GM18507 (cell line): ENCODE measurements around the gene ATXN1.
A peak's percentile ranks its signal among the peaks of the same experiment; 100 is the strongest.

Source experiments
- DNase-seq: peaks from one replicate; pipeline ENCODE4 v3.0.0; 2011; ENCODE audit warnings: low read depth; ENCODE audit not compliant: insufficient read length; ENCODE audit errors: extremely low spot score
- FAIRE-seq: peaks from 2 replicates; lab custom pipeline; 2011; peaks lifted over from hg19 to GRCh38; lab: Jason Lieb, UNC

ATXN1 gene

DNA sequence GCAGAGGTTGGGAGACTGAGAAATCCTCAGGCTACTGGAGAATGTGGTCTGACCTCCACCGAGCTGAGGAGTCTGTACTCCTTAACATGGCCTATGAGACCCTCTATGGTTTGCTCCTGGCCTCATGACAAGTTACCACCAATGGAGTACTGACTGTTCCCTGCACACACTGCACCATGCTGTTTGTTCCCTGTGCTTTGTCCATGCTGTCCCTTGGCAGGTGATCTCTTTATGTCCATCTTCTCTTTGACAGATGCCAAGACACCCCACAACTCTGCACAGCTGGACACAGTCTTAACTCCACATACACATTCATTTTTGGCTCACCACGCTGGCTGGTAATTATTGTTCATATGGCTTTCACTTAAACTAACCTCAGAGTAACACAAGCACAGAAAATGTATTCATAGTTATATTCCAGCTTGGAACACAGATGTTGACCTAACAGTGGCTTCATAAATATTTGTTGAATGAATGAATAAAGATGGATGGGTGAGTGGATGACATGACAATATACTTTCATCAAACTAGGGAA lies 258.0 kb downstream of the ATXN1 start:
- DNase-seq (no peak), FAIRE-seq (peak; percentile 72)

GRCh38 chr6:16498957-16499356 lies 262.3 kb downstream of the ATXN1 start:
- DNase-seq (no peak), FAIRE-seq (no peak)

DNA sequence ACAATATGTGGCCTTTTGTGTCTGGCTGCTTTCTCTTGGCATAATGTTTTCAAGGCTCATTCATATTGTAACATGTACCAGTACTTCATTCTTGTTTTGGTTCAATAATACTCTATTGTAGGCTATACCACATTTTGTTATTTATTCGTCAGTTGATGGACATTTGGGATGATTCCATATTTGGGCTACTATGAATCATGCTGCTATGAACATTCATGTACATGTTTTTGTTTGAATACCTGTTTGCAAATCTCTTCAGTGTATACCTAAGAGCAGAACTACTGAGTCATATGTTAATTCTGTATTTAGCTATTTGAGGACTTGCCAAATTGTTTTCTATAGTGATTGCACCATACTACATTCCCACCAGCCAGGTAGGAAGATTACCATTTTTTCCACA lies 263.0 kb downstream of the ATXN1 start:
- FAIRE-seq, result peak; percentile 67
- DNase-seq, result no peak

DNA sequence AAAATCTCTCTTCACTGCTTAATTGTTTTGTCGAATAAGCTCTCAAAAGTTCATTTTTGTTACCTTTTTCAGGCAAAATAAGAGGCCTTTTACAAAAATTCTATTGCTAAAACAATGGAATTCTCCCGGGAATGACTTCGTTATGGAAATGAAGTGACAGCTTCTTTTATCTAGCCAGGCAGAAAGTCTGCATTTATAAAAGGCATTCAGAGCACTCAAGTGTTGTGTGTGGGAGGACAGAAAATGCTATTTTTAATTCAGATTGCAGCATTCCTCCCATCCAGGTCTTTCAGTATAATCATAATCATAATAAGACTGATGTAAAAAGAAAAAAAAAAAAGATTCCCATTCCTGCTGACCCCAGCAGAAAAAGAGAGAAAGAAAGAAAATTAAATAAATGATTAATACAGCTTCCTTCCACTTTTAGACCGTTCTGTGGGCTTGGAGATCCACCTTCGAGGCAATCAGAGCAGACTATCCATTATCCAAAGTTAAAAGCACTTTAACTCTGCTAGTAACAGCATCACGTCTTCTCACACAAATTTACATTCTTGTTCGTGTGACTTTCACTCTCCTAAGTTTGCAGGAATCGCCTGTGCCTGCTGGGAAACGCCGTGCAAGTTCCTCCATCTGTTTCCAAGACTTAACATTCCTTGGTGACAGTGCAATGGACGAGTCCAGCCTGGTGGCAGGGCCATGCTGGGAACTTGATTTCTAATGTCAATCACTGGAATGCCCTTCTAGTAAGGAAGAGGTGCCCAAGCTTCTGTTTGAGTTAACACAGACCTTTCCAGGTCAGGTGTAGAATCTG lies 264.1 kb downstream of the ATXN1 start:
- no peak for FAIRE-seq

DNA sequence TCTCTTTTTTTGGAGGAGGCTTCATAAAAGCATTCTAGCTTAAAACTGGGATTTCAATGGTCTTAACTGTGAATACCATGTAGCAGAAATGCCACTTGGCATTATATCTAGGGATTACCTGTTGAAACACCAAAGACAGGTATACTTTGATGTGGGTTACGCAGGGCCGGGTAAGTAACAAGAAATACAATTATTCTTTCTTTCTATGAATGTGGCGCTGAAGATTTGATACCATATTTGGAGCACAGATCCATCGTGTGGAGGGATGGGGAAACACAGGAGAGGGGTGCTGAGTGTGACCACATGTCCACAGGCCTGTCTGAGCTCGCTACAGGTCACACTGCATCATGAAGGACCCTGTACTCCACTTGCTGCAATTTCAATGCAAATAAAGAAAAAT lies 265.1 kb downstream of the ATXN1 start:
- FAIRE-seq, result no peak

More for the DNA sequence above, 264.1 kb downstream of the ATXN1 start:
- DNase-seq, result no peak

GRCh38 chr6:16494793-16495192 lies 266.5 kb downstream of the ATXN1 start:
- DNase-seq, result no peak
- peak; percentile 99 for FAIRE-seq

More for the DNA sequence above, 265.1 kb downstream of the ATXN1 start:
- DNase-seq, result no peak

GRCh38 chr6:16493802-16494201 lies 267.5 kb downstream of the ATXN1 start:
- DNase-seq, result no peak
- FAIRE-seq, result no peak

DNA sequence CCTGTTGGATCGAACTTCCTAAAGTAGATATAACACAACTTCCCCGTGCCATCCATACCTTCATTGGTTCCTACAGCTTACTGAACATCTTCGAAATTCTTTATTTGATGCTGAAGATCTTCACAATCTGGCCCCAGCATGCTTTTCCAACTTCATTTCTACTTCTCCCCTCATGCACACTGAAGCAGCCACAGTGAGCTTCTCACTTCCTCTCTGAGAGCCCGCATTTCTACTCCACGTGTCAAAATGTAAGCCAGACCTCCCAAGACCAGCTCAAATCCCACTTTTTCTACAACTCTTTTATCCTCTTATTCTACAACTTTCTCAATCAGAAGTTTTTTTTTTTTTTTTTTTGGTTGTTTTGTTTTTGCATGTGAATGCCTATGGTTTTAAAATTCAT lies 268.1 kb downstream of the ATXN1 start:
- DNase-seq, result no peak
- FAIRE-seq, result peak; percentile 85

DNA sequence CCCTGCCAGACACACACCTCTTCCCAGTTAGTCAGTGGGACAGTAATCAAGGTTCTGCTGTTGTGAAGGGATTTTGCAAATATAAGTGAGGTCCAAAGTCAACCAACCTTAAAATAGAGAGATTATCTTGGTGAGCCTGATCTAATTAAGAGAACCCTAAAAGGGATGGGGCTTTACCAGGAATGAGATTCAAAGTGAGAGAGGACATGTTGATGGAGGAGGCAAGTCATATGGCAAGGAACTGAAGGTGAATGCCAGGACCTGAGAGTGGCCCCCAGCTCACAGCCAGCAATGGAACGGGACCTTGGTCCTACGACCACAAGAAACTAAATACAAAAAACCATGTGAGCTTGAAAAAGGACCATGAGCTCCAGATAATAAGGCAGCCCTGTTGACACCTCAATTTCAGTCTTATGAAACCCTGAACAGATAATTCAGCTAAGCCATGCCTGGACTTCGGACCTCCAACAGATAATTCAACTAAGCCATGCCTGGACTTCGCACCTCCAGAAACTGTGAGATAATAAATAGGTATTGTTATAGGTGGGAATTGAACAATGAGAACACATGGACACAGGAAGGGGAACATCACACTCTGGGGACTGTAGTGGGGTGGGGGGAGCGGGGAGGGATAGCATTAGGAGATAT lies 269.5 kb downstream of the ATXN1 start:
- FAIRE-seq, result no peak
- no peak for DNase-seq

GRCh38 chr6:16490616-16491015 lies 270.6 kb downstream of the ATXN1 start:
- DNase-seq (no peak), FAIRE-seq (peak; percentile 9)

- FAIRE-seq (peak; percentile 69), DNase-seq (no peak)
Measured at GRCh38 chr6:16488813-16489212, 272.4 kb downstream of the ATXN1 start.

- FAIRE-seq, result peak; percentile 80
- DNase-seq, result no peak
Measured at GRCh38 chr6:16487996-16488674, 273.1 kb downstream of the ATXN1 start.

DNA sequence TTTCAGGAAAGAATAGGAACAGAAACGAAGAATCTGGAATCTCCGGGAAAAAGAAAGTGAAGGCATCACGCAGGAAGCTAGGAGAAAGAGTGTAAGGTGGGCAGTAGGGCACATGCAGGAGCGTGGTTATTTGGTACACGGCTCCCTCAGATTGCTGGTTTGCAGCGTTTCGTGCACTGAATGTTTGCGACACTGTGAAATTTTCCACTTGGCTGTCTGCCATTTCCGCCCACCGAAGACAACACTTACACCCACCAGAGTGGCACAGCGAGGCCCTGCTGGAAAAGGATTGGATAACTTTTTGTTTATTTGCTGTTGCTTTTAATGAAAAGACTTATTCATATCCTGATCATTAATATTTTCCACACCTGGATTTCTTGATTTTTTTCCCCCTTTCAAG lies 274.6 kb downstream of the ATXN1 start:
- DNase-seq, result no peak
- FAIRE-seq, result no peak

DNA sequence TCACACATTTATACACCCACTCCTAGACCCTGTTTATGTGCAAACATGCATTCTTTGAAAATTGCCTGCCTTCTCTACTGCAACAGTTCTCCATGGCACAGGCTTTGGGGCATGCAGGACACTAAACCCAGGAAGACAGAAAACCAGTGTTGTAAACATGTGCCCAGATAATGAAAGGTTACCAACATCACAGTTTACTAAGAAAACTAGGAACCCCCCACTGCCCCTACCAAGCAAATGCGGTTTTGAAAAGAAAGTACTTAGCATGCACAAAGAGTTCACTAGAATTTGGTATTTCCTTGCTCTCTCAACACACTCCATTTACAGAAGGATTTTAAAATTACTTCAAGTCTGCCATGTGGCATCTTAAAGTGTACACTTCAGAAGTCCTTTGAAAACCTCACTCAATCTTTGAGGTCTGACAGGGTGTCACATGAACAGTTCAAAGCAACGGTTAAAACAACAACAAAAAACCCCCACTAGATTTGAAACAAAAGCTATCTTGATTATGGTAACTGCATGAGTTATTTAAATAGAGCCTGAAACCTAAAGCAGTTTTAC lies 277.9 kb downstream of the ATXN1 start:
- DNase-seq (no peak), FAIRE-seq (peak; percentile 75)

- DNase-seq (no peak), FAIRE-seq (peak; percentile 66)
Measured at GRCh38 chr6:16482702-16483314, 278.5 kb downstream of the ATXN1 start.

GRCh38 chr6:16481697-16482399 lies 279.4 kb downstream of the ATXN1 start:
- no peak for DNase-seq
- FAIRE-seq, result peak; percentile 73

DNA sequence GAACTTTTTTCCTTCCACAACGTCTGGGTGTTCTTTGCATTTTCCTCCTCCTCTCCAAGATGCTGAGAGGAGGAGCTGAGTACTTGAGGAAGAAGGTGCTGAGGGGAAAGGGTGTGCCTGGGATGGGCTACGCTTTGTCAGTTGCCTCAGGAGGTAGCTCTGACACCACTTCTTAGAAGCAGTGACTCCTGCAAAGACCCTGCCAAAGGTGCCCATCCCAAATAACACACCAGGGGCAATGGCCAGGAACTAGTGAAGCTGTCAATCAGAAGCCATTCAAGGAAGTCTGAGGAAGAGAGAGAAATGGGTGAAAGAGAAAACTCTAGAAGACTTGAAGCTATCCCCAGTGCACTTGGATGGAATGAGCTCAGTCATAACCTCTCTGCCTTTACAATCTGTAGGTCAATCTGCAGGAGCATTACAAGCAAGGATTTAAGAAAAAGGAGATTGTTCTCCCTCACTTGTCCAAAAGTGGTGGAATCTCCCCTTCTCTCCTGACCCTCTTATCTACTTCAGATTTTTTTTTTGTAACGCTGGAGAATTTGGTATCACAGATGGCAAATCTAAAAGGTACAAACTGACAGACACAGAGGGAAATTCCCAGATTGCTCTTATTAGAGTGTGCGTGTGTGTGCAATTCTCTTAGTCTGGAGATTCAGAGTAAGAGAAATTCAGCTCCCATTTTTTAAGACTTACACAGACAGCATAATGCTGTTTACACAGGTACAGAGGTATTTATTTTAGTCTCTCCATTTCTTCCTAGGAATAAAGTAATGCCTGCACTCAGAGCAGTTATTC lies 280.3 kb downstream of the ATXN1 start:
- FAIRE-seq (peak; percentile 50), DNase-seq (no peak)
